Esophagus (tissue), 2 donors: ENCODE results near the gene MYMX. TPM values are rescaled to one million over a fixed set of nuclear protein-coding genes. Genes with fewer than 3 reads are reported as not detected.
A peak's percentile ranks its signal among the peaks of the same experiment; 100 is the strongest.

Experiments used
- H3K27ac ChIP-seq, 2 donors: one replicate each; pipeline ENCODE4 v1.5.1; 2013; ENCODE audit warnings: low read depth in 2 of 2, mild to moderate bottlenecking in 2 of 2, inconsistent platforms in 1 of 2, low read length in 1 of 2, moderate library complexity in 1 of 2
- H3K27me3 ChIP-seq, 2 donors: one replicate each; pipeline ENCODE4 v1.6.1; 2013; ENCODE audit warnings: low read length in 2 of 2, control low read depth in 1 of 2, mild to moderate bottlenecking in 1 of 2; ENCODE audit not compliant: insufficient read depth in 2 of 2, control insufficient read depth in 1 of 2
- H3K36me3 ChIP-seq, 2 donors: one replicate each; pipeline ENCODE4 v1.6.1; 2013; ENCODE audit warnings: low read length in 1 of 2; ENCODE audit not compliant: control insufficient read depth in 2 of 2, insufficient read depth in 2 of 2
- H3K4me1 ChIP-seq, 2 donors: one replicate each; pipeline ENCODE4 v1.6.1; 2013; ENCODE audit warnings: low read length in 1 of 2; ENCODE audit not compliant: control insufficient read depth in 2 of 2, insufficient read depth in 2 of 2
- H3K4me3 ChIP-seq, 2 donors: one replicate each; pipeline ENCODE4 v1.5.1; 2013; ENCODE audit warnings: low read length in 2 of 2, mild to moderate bottlenecking in 2 of 2, low read depth in 1 of 2, moderate library complexity in 1 of 2
- H3K9me3 ChIP-seq, 2 donors: one replicate each; pipeline ENCODE4 v1.6.1; 2013; ENCODE audit warnings: mild to moderate bottlenecking in 2 of 2, low read depth in 1 of 2, low read length in 1 of 2, moderate library complexity in 1 of 2; ENCODE audit not compliant: control insufficient read depth in 2 of 2, insufficient read depth in 1 of 2
- WGBS, 2 donors: extraction: QIAGEN DNeasy Blood & Tissue Kit; methylation state at CpG; one replicate each; pipeline ENCODE4 v1.1.7; 2013; 5-methylcytosine and 5-hydroxymethylcytosine counted together
- polyA plus RNA-seq, 2 donors: library from polyadenylated mRNA; stranded (reverse); fragments of 200-250 nt; gene quantifications; one replicate each; pipeline ENCODE4 v1.2.3, GENCODE V29; 2013
- donor health status: healthy with polysubstance abuse.
- donor health status: Bipolar disorder and iron deficiency.

MYMX gene
- polyA plus RNA-seq, 2 donors: 0.05 TPM; not detected in 1

- Histone ChIP-seq H3K4me1 (peaks cover 0 to 10% of the 10 kb centered on the region in 2 donors), H3K4me3 (no peak overlapping the region), H3K9me3 (no peaks in the 10 kb centered on the region), H3K27me3 (no peaks in the 10 kb centered on the region), H3K36me3 (no peaks in the 10 kb centered on the region), H3K27ac (no peak overlapping the region)
- WGBS, 2 donors: 94% methylated on average over 6 of the region's 6 CpGs
These were observed 2.4 kb upstream of the MYMX start for GRCh38 chr6:44214307-44214706.

GRCh38 chr6:44217332-44218143 lies 812 bp downstream of the MYMX start:
- Histone ChIP-seq H3K9me3 (no peaks in the 10 kb centered on the region), H3K27me3 (no peaks in the 10 kb centered on the region), H3K36me3 (no peaks in the 10 kb centered on the region), H3K4me3 (no peak overlapping the region), H3K4me1 (peaks cover 0 to 15% of the 10 kb centered on the region in 2 donors), H3K27ac (peak overlapping the region in 1 of 2 donors; percentile 27)
- WGBS, 2 donors: 54 to 57% methylated on average over 16 of the region's 16 CpGs

- WGBS, 2 donors: 3 to 4% methylated on average over 33 to 45 of the region's 45 CpGs
- Histone ChIP-seq H3K9me3 (no peaks in the 10 kb centered on the region), H3K4me1 (peaks cover 0 to 18% of the 10 kb centered on the region in 2 donors), H3K36me3 (no peaks in the 10 kb centered on the region), H3K4me3 (peak overlapping the region; percentile 24 to 45), H3K27me3 (no peaks in the 10 kb centered on the region), H3K27ac (peak overlapping the region; percentile 79 to 81)
These were observed 2.5 kb downstream of the MYMX start for GRCh38 chr6:44219053-44219814.

- WGBS, 2 donors: 59 to 73% methylated on average over 21 to 28 of the region's 28 CpGs
- peak overlapping the region in 1 of 2 donors; percentile 24 for H3K4me3 ChIP-seq
- peak overlapping the region; percentile 79 to 81 for H3K27ac ChIP-seq
- H3K27me3 ChIP-seq: no peaks in the 10 kb centered on the region
- peaks cover 0 to 20% of the 10 kb centered on the region in 2 donors for H3K4me1 ChIP-seq
- H3K36me3 ChIP-seq: no peaks in the 10 kb centered on the region
- H3K9me3 ChIP-seq: no peaks in the 10 kb centered on the region
These were observed 3.4 kb downstream of the MYMX start for GRCh38 chr6:44219815-44220784.

- H3K9me3 ChIP-seq: no peaks in the 10 kb centered on the region
- WGBS, 2 donors: 83 to 86% methylated on average over 4 of the region's 4 CpGs
- no peak overlapping the region for H3K4me3 ChIP-seq
- H3K27me3 ChIP-seq: no peaks in the 10 kb centered on the region
- H3K4me1 ChIP-seq: peaks cover 0 to 21% of the 10 kb centered on the region in 2 donors
- H3K27ac ChIP-seq: peak overlapping the region; percentile 63 to 89
- no peaks in the 10 kb centered on the region for H3K36me3 ChIP-seq
These were observed 4.2 kb downstream of the MYMX start for GRCh38 chr6:44220913-44221290.

GRCh38 chr6:44221291-44221960 lies 4.7 kb downstream of the MYMX start:
- no peaks in the 10 kb centered on the region for H3K9me3 ChIP-seq
- H3K4me1 ChIP-seq: peaks cover 0 to 22% of the 10 kb centered on the region in 2 donors
- H3K4me3 ChIP-seq: no peak overlapping the region
- no peaks in the 10 kb centered on the region for H3K36me3 ChIP-seq
- WGBS, 2 donors: 1 to 5% methylated on average over 4 of the region's 4 CpGs
- H3K27ac ChIP-seq: peak overlapping the region; percentile 63 to 89
- no peaks in the 10 kb centered on the region for H3K27me3 ChIP-seq

GRCh38 chr6:44221961-44222335 lies 5.2 kb downstream of the MYMX start:
- WGBS, 2 donors: 49 to 64% methylated on average over 2 of the region's 2 CpGs
- no peaks in the 10 kb centered on the region for H3K9me3 ChIP-seq
- peak overlapping the region; percentile 50 to 89 for H3K27ac ChIP-seq
- no peaks in the 10 kb centered on the region for H3K36me3 ChIP-seq
- H3K27me3 ChIP-seq: no peaks in the 10 kb centered on the region
- H3K4me3 ChIP-seq: no peak overlapping the region
- H3K4me1 ChIP-seq: peaks cover 0 to 21% of the 10 kb centered on the region in 2 donors

GRCh38 chr6:44222486-44223318 lies 6.0 kb downstream of the MYMX start:
- Histone ChIP-seq H3K9me3 (no peaks in the 10 kb centered on the region), H3K27ac (peak overlapping the region; percentile 53 to 81), H3K27me3 (no peaks in the 10 kb centered on the region), H3K36me3 (no peaks in the 10 kb centered on the region), H3K4me1 (peaks cover 0 to 14% of the 10 kb centered on the region in 2 donors), H3K4me3 (peak overlapping the region; percentile 34 to 48)
- WGBS, 2 donors: 24 to 25% methylated on average over 26 of the region's 26 CpGs
